Right forelimb (tissue), 1 donor: ENCODE measurements around the gene C5orf52.
"Not testable (repeated sequence)": the region's sequence is repeated elsewhere in the genome, so short reads cannot be mapped to it uniquely, and the experiment has no call there.

ENCODE experiments used
- DNase-seq: peaks from one replicate; pipeline ENCODE4 v3.0.0-alpha.2; 2018

Gene C5orf52

GRCh38 chr5:157679801-157680200 is 8.5 kb downstream of the C5orf52 start:
- DNase-seq = no peak

- DNase-seq = no peak
Measured at GRCh38 chr5:157680239-157680638, 8.9 kb downstream of the C5orf52 start.

- no peak for DNase-seq
Measured at GRCh38 chr5:157681048-157681447, 9.7 kb downstream of the C5orf52 start.

GRCh38 chr5:157682257-157682656 is 10.9 kb downstream of the C5orf52 start:
- no peak for DNase-seq

GRCh38 chr5:157686276-157687197 is 15.2 kb downstream of the C5orf52 start:
- DNase-seq = not testable (repeated sequence)

- no peak for DNase-seq
Measured at GRCh38 chr5:157687198-157687554, 15.8 kb downstream of the C5orf52 start.

GRCh38 chr5:157689942-157690689 is 18.8 kb downstream of the C5orf52 start:
- DNase-seq = no peak

GRCh38 chr5:157690690-157691433 is 19.5 kb downstream of the C5orf52 start:
- DNase-seq = no peak

- not testable (repeated sequence) for DNase-seq
Measured at GRCh38 chr5:157693816-157694215, 22.5 kb downstream of the C5orf52 start.

GRCh38 chr5:157696154-157696553 is 24.8 kb downstream of the C5orf52 start:
- not testable (repeated sequence) for DNase-seq

- DNase-seq = not testable (repeated sequence)
Measured at GRCh38 chr5:157698674-157699073, 27.3 kb downstream of the C5orf52 start.

- DNase-seq = no peak
Measured at GRCh38 chr5:157703736-157704135, 32.4 kb downstream of the C5orf52 start.

- DNase-seq = no peak
Measured at GRCh38 chr5:157708866-157709265, 37.5 kb downstream of the C5orf52 start.

GRCh38 chr5:157709346-157709745 is 38.0 kb downstream of the C5orf52 start:
- no peak for DNase-seq

- DNase-seq = no peak
Measured at GRCh38 chr5:157710431-157710830, 39.1 kb downstream of the C5orf52 start.

- no peak for DNase-seq
Measured at GRCh38 chr5:157710882-157711281, 39.5 kb downstream of the C5orf52 start.

- DNase-seq = no peak
Measured at GRCh38 chr5:157713830-157714595, 42.7 kb downstream of the C5orf52 start.

- DNase-seq = no peak
Measured at GRCh38 chr5:157714596-157714864, 43.2 kb downstream of the C5orf52 start.

GRCh38 chr5:157718519-157718918 is 47.2 kb downstream of the C5orf52 start:
- DNase-seq = peak; percentile 45

GRCh38 chr5:157719245-157719644 is 47.9 kb downstream of the C5orf52 start:
- DNase-seq = no peak

- DNase-seq = no peak
Measured at GRCh38 chr5:157721159-157721558, 49.8 kb downstream of the C5orf52 start.

GRCh38 chr5:157722895-157723294 is 51.6 kb downstream of the C5orf52 start:
- not testable (repeated sequence) for DNase-seq

- not testable (repeated sequence) for DNase-seq
Measured at GRCh38 chr5:157726607-157727006, 55.3 kb downstream of the C5orf52 start.
